ENCODE data around the gene LNPEP.

GRCh38 chr5:96940586-96940985 lies 4.7 kb downstream of the LNPEP start:
- no peak for TF ChIP-seq CTCF (IDR thresholded peaks at IDR 0.05; ENCODE audit: insufficient read depth, low read depth, low read length)
- no peak for TF ChIP-seq EZH2 (IDR thresholded peaks at IDR 0.05; ENCODE audit: insufficient read depth, low read length)

All from astrocyte (in vitro differentiated cells and primary cell).